Activated CD8-positive, alpha-beta T cell treated with anti-CD3 and anti-CD28 coated beads for 36 hours (primary cell): Measurements from ENCODE around the gene CPN1. TPM values are rescaled to one million over a fixed set of nuclear protein-coding genes. Genes with fewer than 3 reads are reported as not detected.

Source experiments
- ATAC-seq: fragments of 200-7000 bp; cut with Tn5 transposase; one replicate; pipeline ENCODE4 v1.10.0; 2021; ENCODE audit warnings: mild to moderate bottlenecking, moderate library complexity
- CTCF ChIA-PET: fragments of 350-600 bp; sonication (Branson Sonifier 250); formaldehyde crosslinking; loops from one replicate; lab custom pipeline; 2021; ENCODE audit warnings: antibody characterized with exemption; lab: Charles Lee
- POLR2A ChIA-PET: fragments of 350-600 bp; sonication (Branson Sonifier 250); formaldehyde crosslinking; loops from one replicate; lab custom pipeline; 2021; ENCODE audit warnings: antibody characterized with exemption; lab: Charles Lee
- DNase-seq: peaks from one replicate; pipeline ENCODE4 v3.0.0-alpha.2; 2020
- H3K27ac Mint-ChIP-seq: one replicate; pipeline ENCODE4 v1.8.0; 2021; ENCODE audit warnings: mild to moderate bottlenecking, mixed read lengths
- H3K27me3 Mint-ChIP-seq: one replicate; pipeline ENCODE4 v1.8.0; 2021; ENCODE audit warnings: mixed read lengths
- H3K36me3 Mint-ChIP-seq: one replicate; pipeline ENCODE4 v1.8.0; 2021; ENCODE audit warnings: low read depth, mixed read lengths
- H3K4me1 Mint-ChIP-seq: one replicate; pipeline ENCODE4 v1.8.0; 2021; ENCODE audit warnings: low read depth, mixed read lengths
- H3K4me3 Mint-ChIP-seq: one replicate; pipeline ENCODE4 v1.8.0; 2021; ENCODE audit warnings: mild to moderate bottlenecking, moderate library complexity, mixed read lengths
- H3K9me3 Mint-ChIP-seq: one replicate; pipeline ENCODE4 v1.8.0; 2021; ENCODE audit warnings: mixed read lengths
- intact Hi-C: fragments of 100-400 bp; cut with micrococcal nuclease; formaldehyde crosslinking; loops from one replicate; pipeline ENCODE4 v1.10.0; 2022
- total RNA-seq, 2 experiments: library from RNA; stranded (reverse); gene quantifications; one replicate each; pipeline ENCODE4 v1.2.3, GENCODE V29; 2021
- TF ChIP-seq, protein P1 (sequence below): fragments of 200-600 bp; IDR thresholded peaks from one replicate; pipeline ENCODE4 v1.8.0; 2022; ENCODE audit warnings: antibody characterized with exemption, mild to moderate bottlenecking

The CPN1 gene
- total RNA-seq, 2 experiments from 2014 or later, result not detected

DNA sequence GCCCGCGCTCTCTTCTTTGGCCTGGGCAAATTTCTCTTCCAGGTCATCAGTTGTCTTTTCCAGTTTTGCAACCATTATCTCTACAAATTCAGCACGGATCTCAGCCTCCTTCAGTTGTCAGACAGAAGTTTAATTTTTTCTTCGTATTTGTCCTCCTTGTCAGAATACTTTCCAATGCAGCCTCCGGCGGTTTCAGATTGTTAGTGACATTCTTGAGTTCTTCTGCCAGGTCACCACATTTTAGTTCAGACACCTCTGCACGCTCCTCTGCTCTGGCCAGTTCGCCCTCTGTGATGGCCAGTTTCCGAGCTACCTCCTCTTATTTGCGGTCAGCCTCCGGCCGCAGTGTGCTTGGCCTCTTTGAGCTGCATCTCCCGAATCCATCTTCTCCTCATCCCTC, 32.8 kb upstream of the CPN1 start:
- ATAC-seq (no peak), DNase-seq (no peak)
- Mint-ChIP-seq H3K9me3 (no peaks in the 10 kb centered on the region), H3K27me3 (peaks cover 14% of the 10 kb centered on the region), H3K36me3 (no peaks in the 10 kb centered on the region), H3K27ac (no peak overlapping the region), H3K4me1 (no peaks in the 10 kb centered on the region), H3K4me3 (no peak overlapping the region)
- TF ChIP-seq, protein P1, sequence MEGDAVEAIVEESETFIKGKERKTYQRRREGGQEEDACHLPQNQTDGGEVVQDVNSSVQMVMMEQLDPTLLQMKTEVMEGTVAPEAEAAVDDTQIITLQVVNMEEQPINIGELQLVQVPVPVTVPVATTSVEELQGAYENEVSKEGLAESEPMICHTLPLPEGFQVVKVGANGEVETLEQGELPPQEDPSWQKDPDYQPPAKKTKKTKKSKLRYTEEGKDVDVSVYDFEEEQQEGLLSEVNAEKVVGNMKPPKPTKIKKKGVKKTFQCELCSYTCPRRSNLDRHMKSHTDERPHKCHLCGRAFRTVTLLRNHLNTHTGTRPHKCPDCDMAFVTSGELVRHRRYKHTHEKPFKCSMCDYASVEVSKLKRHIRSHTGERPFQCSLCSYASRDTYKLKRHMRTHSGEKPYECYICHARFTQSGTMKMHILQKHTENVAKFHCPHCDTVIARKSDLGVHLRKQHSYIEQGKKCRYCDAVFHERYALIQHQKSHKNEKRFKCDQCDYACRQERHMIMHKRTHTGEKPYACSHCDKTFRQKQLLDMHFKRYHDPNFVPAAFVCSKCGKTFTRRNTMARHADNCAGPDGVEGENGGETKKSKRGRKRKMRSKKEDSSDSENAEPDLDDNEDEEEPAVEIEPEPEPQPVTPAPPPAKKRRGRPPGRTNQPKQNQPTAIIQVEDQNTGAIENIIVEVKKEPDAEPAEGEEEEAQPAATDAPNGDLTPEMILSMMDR, result no peak
- intact Hi-C loops, result no loop called here
- ChIA-PET CTCF (interaction anchor here (1.3 kb wide), 1 partner anchor 269 kb away, joined by 4 read pairs; no protein-coding TSS in a partner anchor), POLR2A (no interaction called here)

DNA sequence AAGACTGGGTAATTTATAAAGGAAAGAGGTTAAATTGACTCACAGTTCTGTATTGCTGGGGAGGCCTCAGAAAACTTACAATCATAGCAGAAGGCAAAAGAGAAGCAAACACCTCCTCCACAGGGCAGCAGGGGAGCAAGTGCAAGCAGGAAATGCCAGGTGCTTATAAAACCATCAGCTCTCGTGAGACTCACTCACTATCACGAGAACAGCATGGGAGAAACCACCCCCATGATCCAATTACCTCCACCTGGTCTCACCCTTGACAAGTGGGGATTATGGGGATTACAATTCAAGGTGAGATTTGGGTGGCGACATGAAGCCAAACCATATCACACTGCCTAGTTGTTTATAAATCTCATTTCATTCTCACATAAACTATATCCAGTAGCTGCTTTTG, 28.0 kb upstream of the CPN1 start:
- H3K27ac Mint-ChIP-seq, result no peak overlapping the region
- DNase-seq, result peak; percentile 7
- ChIA-PET CTCF (interaction anchor here (1.3 kb wide), 1 partner anchor 64 kb away, joined by 6 read pairs; no protein-coding TSS in a partner anchor), POLR2A (no interaction called here)
- H3K4me1 Mint-ChIP-seq, result no peaks in the 10 kb centered on the region
- peaks cover 9% of the 10 kb centered on the region for H3K27me3 Mint-ChIP-seq
- ATAC-seq, result peak; percentile 65
- intact Hi-C loops, result no loop called here
- no peaks in the 10 kb centered on the region for H3K9me3 Mint-ChIP-seq
- TF ChIP-seq, protein P1, result no peak
- H3K36me3 Mint-ChIP-seq, result no peaks in the 10 kb centered on the region
- H3K4me3 Mint-ChIP-seq, result no peak overlapping the region

DNA sequence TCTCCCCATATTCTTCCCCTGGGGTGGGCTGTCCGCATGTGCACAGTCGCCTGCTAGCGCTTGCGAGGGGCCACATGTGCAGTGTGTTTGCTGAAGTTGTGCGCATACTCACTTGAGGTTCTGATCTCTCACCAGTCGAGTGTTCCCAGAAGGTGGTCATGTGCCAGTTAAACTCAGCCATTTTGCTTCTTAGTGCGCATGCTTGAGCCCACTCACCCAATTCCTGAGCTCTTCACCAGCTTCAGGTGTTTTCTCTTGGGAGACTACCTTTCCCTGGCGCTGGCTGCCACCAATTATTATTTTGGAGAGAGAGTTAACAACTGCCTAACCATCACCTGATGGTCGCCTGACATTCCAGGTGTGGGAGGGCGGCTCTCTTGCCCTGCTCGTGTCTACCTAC, 25.2 kb upstream of the CPN1 start:
- no peak overlapping the region for H3K27ac Mint-ChIP-seq
- H3K4me1 Mint-ChIP-seq, result no peaks in the 10 kb centered on the region
- H3K27me3 Mint-ChIP-seq, result peaks cover 11% of the 10 kb centered on the region
- H3K9me3 Mint-ChIP-seq, result no peaks in the 10 kb centered on the region
- no peak overlapping the region for H3K4me3 Mint-ChIP-seq
- CTCF ChIA-PET, result no interaction called here
- POLR2A ChIA-PET, result no interaction called here
- TF ChIP-seq, protein P1, result no peak
- no peak for DNase-seq
- no peak for ATAC-seq
- intact Hi-C loops, result no loop called here
- no peaks in the 10 kb centered on the region for H3K36me3 Mint-ChIP-seq

DNA sequence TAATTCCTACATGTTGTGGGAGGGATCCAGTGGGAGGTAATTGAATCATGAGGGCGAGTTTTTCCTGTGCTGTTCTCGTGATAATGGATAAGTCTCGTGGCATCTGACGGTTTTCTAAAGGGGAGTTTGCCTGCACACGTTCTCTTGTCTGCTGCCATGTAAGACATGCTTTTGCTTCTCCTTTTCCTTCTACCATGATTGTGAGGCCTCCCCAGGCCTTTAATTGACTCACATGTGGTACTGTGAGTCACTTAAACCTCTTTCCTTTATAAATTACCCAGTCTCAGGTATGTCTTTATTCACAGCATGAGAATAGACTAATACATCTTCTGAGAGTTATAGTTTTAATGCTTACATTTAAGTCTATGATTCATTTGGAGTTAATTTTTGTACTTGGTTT, 22.6 kb upstream of the CPN1 start:
- no peak for DNase-seq
- TF ChIP-seq, protein P1, result no peak
- no peak overlapping the region for H3K4me3 Mint-ChIP-seq
- intact Hi-C loops, result no loop called here
- ATAC-seq, result no peak
- no peak overlapping the region for H3K27ac Mint-ChIP-seq
- H3K4me1 Mint-ChIP-seq, result no peaks in the 10 kb centered on the region
- H3K27me3 Mint-ChIP-seq, result peaks cover 23% of the 10 kb centered on the region
- no peaks in the 10 kb centered on the region for H3K9me3 Mint-ChIP-seq
- ChIA-PET POLR2A (no interaction called here), CTCF (no interaction called here)
- no peaks in the 10 kb centered on the region for H3K36me3 Mint-ChIP-seq

DNA sequence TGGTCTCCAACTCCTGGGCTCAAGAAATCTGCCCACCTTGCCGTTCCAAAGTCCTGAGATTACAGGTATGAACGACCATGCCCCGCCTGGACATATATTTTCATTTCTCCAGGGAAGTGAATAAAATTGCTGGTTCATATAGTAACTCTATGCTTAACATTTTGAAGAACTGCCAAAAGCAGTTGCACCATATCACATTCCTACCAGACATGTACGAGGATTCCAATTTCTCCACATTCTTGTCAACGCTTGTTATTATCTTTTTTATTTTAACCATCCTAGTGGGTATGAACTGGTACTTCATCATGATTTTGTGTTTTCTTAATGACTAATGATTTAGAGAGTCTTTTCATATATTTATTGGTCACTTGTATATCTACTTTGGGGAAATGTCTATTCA, 21.9 kb upstream of the CPN1 start:
- no peaks in the 10 kb centered on the region for H3K4me1 Mint-ChIP-seq

More for the DNA sequence above, 21.9 kb upstream of the CPN1 start:
- Mint-ChIP-seq H3K4me3 (no peak overlapping the region), H3K9me3 (no peaks in the 10 kb centered on the region), H3K36me3 (no peaks in the 10 kb centered on the region), H3K27ac (no peak overlapping the region), H3K27me3 (peaks cover 23% of the 10 kb centered on the region)
- ATAC-seq (no peak), DNase-seq (no peak)
- CTCF ChIA-PET, result no interaction called here
- TF ChIP-seq, protein P1, result no peak
- intact Hi-C loops, result no loop called here
- POLR2A ChIA-PET, result no interaction called here
